GM19372 (cell line): ENCODE data around the gene ANKLE1.
"Not testable (repeated sequence)": the region's sequence is repeated elsewhere in the genome, so short reads cannot be mapped to it uniquely, and the experiment has no call there.

Experiments
- ATAC-seq: cut with Tn5 transposase; IDR thresholded peaks from one replicate; pipeline ENCODE4 v1.9.1; 2021; ENCODE audit warnings: mild to moderate bottlenecking, low read depth, moderate library complexity; ENCODE audit not compliant: unreplicated experiment

Gene ANKLE1

GRCh38 chr19:17279436-17279835, 2.3 kb upstream of the ANKLE1 start:
- no peak for ATAC-seq

DNA sequence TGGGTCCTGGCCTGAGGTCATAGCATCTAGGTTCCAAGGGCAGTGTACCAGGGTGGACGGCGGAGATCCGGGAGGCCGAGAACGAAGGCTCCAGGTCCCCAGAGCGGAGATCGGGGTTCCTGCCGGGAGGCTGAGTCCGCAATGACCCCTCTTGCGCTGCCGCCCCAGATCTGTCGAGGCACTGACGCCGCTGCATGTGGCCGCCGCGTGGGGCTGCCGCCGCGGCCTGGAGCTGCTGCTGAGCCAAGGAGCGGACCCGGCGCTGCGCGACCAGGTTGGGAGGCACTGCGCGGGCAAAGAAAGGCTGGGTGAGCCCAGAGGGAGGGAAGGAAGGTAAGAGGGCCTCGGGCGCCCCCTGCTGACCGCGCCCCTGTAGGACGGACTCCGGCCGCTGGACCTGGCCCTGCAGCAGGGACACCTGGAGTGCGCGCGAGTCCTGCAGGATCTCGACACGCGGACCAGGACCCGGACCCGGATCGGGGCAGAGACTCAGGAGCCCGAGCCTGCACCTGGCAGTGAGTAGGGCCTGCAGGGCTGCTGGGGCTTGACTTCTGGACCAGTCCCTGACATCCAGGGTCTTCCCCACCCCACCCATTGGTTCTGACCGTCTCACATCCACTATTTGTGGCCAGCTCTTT, 906 bp downstream of the ANKLE1 start:
- peak; percentile 48 for ATAC-seq

DNA sequence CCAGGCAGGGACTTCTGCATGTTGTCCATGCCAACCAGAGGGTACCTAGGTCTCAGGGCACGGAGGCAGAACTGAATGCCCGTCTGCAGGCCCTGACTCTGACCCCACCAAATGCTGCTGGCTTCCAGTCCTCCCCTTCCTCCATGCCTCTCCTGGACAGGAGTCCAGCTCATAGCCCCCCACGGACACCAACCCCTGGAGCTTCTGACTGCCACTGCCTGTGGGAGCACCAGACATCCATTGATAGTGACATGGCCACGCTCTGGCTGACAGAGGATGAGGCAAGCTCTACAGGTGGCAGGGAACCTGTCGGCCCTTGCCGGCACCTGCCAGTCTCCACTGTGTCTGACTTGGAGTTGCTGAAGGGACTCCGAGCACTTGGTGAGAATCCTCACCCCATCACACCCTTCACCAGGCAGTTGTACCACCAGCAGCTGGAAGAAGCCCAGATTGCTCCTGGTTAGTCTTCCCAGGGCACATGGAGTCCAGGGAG, 1.8 kb downstream of the ANKLE1 start:
- no peak for ATAC-seq

DNA sequence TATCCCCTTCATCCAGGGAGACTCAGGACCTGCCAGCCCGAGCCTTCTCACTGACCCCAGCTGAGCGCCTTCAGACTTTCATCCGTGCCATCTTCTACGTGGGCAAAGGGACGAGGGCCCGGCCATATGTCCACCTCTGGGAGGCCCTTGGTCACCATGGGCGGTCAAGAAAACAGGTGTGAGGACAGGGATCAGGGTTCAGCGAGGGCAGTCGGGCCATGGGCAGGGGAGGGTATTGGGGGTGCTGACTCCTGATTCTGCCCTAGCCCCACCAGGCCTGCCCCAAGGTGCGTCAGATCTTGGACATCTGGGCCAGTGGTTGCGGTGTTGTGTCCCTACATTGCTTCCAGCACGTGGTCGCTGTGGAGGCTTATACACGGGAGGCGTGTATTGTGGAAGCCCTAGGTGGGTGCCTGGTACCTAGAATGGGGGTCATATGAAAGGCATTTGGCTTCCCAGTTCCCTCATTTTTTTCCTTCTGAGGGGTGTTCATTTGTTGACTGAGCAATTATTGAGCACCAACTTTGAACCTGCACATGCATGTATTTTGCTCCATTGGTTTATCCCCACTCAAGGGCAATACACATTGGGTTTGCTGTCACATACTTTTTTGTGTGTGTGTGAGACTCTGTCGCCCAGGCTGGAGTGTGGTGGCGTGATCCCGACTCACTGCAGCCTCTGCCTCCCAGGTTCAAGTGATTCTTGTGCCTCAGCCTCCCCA, 3.9 kb downstream of the ANKLE1 start:
- ATAC-seq, result no peak

DNA sequence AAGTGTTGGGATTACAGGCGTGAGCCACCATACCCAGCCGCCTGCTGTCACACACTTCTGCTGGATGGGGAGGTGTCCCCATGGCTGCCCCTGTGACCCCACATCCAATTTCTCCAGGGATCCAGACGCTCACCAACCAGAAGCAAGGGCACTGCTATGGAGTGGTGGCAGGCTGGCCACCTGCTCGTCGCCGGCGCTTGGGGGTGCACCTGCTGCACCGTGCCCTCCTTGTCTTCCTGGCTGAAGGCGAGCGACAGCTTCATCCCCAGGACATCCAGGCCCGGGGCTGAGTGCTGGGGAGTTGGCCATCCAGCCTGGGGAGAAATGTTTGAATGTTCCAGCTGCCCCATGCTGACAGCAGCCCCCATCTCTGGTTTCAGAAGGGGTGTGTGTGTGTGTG, 4.6 kb downstream of the ANKLE1 start:
- no peak for ATAC-seq

GRCh38 chr19:17286752-17287151, 5.1 kb downstream of the ANKLE1 start:
- ATAC-seq, result no peak

DNA sequence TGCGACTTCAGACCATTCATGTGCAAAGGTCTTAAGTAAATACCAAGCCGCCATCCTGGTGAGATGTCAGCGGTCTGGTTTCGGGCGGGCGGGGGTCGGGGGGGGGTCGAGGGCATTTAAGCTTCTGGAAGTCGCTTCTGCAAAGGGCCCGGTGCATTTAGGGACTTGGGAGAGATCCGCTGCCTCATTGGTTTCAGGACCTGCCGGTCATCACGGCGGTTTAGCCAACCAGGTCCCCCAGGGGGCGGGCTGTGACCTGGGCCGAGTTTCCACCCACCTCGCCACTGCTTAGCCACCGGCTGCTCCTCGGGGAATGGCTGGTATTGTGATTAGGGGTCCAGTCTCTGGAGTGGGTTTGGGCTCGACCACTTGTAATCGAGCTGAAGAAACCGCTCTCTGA, 7.8 kb downstream of the ANKLE1 start:
- ATAC-seq, result no peak

DNA sequence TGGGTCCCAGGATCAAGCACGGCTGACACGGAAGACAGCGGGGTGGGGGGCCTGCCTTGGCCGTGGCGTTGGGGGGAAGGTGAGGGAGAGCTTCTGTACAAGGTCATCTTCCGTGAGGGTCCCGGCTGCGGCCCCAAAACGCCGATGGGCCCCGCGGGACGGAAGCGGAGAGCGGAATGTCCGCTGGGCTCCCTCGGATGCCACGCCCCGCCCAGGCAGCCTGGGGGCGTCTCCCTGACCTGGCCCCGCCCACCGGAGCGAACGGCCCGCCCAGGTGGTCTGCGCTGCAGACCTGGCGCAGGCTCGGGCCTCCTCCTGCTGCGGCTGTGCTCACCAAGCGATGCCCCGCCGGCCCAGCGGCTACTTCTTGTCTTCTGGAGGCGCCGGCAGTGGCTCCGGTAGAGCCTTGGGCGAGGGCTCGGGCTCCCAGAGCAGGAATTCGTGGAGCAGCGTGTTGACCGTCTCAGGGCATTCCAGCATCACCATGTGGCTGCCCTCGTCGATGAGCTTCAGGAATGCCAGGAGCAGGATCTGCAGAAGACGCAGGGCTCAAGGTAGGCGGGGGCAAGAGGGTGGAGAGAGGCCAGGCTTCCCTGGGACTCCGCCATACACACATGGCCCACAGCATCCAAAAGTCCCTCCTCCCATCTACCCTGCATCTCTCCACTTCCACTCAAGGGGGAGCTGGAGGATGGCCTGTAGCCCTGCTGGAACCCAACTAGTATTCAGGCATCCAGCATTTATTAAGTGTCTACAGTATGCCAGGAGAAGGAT, 10.8 kb downstream of the ANKLE1 start:
- peak; percentile 74 for ATAC-seq

DNA sequence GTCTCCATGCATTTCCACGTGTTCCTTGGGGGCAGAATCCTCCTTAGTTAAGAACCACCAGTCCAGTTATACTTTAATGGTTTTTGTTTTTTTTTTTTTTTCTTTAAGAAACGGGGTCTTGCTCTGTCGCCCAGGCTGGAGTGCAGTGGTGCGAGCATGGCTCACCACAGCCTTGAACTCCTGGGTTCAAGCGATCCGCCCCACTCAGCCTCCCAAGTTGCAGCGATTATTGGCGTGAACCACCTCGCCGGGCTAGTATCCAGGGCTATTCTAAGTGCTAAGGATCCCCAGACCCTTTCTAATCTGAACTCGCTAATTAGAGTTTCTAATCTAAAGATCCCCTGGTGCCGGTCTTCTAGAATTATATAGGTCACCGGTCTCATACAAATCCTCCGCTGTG, 11.9 kb downstream of the ANKLE1 start:
- ATAC-seq, result no peak

DNA sequence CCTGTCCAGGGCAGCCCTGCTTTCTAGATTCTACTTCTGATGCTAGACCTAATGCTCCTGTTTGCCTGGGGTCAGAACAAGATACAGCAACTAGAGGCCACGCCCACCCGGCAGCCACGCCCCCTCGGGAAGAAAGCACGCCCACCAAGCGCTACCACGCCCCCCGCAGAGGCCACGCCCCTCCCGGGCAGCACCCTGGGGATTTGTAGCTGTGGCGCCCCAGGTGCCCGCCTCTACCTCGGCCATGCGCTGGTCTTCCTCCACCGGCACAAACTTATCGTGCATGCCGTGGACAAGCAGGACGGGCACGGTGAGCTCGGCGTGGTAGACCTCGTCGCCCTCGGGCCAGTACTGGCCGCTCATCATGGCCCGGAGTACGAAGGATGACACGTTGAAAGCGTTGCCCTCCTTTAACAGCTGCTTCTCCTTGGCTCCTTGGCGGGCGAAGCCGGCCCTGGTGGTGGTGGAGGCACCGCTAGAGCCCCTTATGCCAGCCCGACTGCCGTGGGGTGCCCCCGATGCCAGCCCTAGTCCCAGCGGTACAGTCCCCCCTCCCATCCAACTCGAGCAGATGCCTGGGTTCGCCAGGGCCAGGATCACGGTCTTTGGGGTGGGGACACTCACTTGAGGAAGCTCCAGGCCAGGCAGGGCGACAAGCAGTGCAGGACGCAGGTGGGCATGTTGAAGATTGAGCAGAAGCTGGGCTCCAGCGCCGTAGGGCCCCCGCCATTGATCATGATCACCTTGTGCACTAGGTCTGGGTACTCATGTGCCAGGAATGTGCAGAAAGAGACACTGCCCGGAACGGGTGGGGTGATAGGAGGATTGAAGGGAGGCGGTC, 12.6 kb downstream of the ANKLE1 start:
- ATAC-seq, result no peak

GRCh38 chr19:17295551-17295950, 13.8 kb downstream of the ANKLE1 start:
- not testable (repeated sequence) for ATAC-seq

- ATAC-seq, result no peak
These were observed 14.6 kb downstream of the ANKLE1 start for GRCh38 chr19:17296273-17296672.

GRCh38 chr19:17296976-17297375, 15.3 kb downstream of the ANKLE1 start:
- ATAC-seq, result no peak

DNA sequence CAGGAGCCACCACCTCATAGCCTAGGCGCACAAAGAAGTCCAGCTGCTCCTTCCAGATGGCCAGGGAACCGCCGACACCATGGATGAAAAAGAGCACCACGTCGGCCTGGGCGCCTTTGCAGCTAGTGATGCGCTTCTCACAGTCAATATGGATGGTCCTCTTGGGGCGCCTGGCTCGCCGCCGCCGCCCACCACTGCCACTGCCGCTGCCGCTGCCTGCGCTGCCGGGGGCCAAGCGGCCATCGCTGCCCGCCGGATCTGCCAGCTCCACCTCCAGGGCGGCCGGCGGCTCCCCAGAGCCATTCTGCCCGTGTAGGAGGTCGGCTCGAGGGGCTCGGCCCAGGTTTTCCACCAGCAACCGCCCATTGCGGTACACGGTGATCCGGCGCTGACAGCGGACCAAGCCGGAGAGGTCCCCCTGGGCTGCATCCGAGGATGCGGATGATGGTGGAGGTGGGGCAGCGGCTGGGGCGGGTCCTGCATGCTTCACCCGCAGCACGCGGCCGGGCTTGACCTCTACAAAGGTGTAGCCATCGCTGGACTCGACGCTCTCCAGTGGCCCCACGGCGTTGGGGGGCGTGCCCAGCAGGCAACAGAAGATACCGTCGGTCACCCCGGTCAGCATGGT, 19.4 kb downstream of the ANKLE1 start:
- ATAC-seq, result no peak

DNA sequence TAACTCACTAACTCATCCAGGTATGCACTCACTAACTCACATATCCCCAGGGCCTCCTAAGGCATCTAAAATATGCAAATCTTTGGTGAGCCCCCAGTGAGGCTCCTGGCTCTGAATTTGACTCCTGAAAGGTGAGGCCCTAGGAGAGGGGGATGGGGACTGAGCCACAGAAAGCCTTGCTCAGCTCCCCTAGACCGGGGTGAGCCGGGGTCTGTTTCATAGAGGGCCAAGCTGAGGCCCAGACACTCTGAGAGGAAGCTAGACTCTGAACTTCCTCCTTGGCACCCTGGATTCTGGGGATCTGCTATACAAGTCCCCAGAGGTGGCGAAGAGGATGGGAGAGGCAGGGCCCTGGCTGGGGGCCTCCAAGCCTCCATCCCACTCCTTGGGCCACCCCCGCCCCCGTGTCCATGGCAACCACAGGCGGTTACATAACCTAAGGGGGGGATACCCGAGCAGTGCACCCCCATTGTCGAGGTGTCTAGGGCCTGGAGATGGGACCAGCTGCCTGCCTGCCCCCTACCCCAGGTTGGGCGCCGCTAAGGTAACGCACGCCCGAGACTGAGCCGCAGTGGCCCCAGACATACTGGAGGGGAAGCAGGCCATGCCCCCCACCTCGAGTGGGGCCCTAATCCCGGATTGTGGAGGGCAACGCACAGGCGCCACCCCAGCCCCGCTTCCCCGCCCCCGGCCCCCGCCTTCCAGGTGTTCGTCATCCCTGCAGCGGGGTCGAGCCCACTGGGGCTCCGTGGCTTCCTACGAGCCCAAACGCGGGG, 20.9 kb downstream of the ANKLE1 start:
- ATAC-seq, result no peak

DNA sequence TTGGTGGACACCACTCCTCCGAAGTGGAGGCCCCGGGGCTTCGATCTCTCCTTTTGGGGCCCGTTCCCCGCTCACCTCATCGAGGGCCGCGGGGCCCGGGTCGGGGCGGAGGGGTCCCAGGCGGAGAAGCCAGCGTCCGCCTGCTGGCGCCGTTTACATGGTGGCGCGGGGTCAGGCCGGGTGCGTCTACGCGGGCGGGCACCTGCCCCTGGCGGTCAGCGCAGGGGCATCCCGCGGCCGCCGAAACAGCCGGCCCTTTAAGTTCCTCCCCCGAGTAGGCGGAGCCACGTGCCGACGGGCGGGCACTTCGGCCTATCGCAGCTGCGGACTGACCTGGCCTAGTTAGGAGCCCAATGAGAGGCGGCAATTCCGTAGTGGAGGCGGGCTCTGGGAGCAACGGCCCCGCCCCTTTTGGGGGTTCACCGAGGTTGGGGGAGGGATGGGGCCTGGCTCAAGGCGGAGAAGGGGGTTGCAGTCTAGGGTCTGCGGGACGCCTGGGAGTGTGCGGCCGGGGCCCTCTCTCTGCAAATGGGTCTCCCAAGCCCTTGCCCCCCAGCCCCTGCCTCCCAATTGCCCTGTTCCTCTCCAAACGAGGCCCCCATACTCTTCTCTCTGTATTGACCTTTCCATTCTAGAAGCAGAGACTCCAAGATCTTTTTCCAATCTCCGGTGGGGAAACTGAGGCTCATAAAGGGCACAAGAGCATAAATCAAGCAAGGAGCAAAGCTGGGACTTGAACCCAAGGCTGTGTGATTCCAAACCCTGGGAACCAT, 21.7 kb downstream of the ANKLE1 start, which contains the start of gene ABHD8:
Gene ABHD8 (minus strand): TSS at position 259 of the 773 bp plus-strand sequence. CDS start 1,809 bp downstream, outside the sequence.
- ATAC-seq, result peak; percentile 54

GRCh38 chr19:17303940-17304267, 22.2 kb downstream of the ANKLE1 start:
- no peak for ATAC-seq

DNA sequence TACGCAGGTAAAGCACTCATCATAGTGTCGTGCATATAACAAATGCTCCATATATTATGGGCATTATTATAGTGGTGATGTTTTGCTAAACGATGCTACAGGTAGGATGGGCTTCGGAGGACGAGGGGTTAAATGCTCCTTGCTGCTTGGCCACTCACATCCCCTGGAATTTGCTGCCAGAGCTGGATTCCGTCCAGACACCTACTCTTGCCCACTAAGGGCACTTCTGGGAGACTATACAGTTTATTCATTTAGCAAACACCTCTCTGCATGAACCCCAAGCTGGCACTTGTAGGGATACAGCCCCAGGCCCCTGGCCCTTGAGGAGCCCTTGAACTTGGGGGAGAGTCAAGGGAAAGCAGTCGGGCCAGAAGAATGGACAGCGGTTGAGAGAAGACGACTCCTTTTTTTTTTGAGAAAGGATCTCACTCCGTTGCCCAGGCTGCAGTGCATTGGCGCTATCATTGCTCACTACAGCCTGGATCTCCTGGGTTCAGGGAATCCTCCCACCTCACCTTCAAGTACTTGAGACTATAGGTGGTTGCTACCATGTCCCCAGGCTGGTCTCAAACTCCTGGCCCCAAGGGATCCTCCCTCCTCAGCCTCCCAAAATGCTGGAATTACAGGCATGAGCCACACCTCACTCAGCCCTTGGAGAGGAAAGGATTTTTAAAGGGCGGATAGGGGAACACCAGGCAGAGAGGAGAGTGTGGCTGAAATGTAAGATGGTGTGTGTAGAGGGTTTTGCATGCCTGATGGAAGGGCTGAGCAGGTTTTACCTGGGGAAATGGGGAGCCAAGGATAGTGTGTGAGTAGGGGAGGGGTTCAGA, 22.9 kb downstream of the ANKLE1 start:
- ATAC-seq, result no peak
